ENCODE measurements around the gene DNAH11. TPM values are rescaled to one million over a fixed set of nuclear protein-coding genes. Genes with fewer than 3 reads are reported as not detected.

Gene DNAH11
- total RNA-seq, 2 experiments from 2014 or later, result 4.2 to 4.3 TPM

- no peak for ATAC-seq
- H3K27ac Mint-ChIP-seq, result no peak overlapping the region
- H3K27me3 Mint-ChIP-seq, result peaks cover 3% of the 10 kb centered on the region
- H3K4me3 Mint-ChIP-seq, result no peak overlapping the region
- ChIA-PET POLR2A (no interaction called here), CTCF (no interaction called here)
- intact Hi-C loops (cut with DNase I, micrococcal nuclease), result no loop called here
- H3K36me3 Mint-ChIP-seq (ENCODE audit: low read depth), result no peaks in the 10 kb centered on the region
- H3K9me3 Mint-ChIP-seq (ENCODE audit: low read depth), result no peaks in the 10 kb centered on the region
- no peak for DNase-seq
- H3K4me1 Mint-ChIP-seq, result peaks cover 3% of the 10 kb centered on the region
Measured at GRCh38 chr7:21762469-21762868, 219.6 kb downstream of the DNAH11 start.

GRCh38 chr7:21763818-21764217 lies 221.0 kb downstream of the DNAH11 start:
- Mint-ChIP-seq H3K27ac (no peak overlapping the region), H3K4me3 (no peak overlapping the region), H3K4me1 (peaks cover 9% of the 10 kb centered on the region), H3K9me3 (ENCODE audit: low read depth) (no peaks in the 10 kb centered on the region), H3K27me3 (no peaks in the 10 kb centered on the region), H3K36me3 (ENCODE audit: low read depth) (no peaks in the 10 kb centered on the region)
- DNase-seq (no peak), ATAC-seq (peak; percentile 49)
- intact Hi-C loops (cut with DNase I, micrococcal nuclease), result no loop called here
- POLR2A ChIA-PET, result no interaction called here
- CTCF ChIA-PET, result interaction anchor here (1.2 kb wide), 1 partner anchor 237 kb away, joined by 3 read pairs; no protein-coding TSS in a partner anchor

- POLR2A ChIA-PET, result interaction anchor here (0.6 kb wide), 1 partner anchor 163 kb away, joined by 6 read pairs; no protein-coding TSS in a partner anchor
- no peak overlapping the region for H3K4me3 Mint-ChIP-seq
- no peaks in the 10 kb centered on the region for H3K9me3 Mint-ChIP-seq (ENCODE audit: low read depth)
- ATAC-seq (no peak), DNase-seq (no peak)
- H3K4me1 Mint-ChIP-seq, result peaks cover 9% of the 10 kb centered on the region
- H3K27me3 Mint-ChIP-seq, result no peaks in the 10 kb centered on the region
- H3K36me3 Mint-ChIP-seq (ENCODE audit: low read depth), result no peaks in the 10 kb centered on the region
- intact Hi-C loops (cut with DNase I, micrococcal nuclease), result loop anchor here (2.0 to 5.0 kb wide), 3 partner anchors 189 to 989 kb away; no protein-coding TSS in a partner anchor
- H3K27ac Mint-ChIP-seq, result no peak overlapping the region
- CTCF ChIA-PET, result interaction anchor here (1.3 kb wide), 1 partner anchor 94 kb away, joined by 3 read pairs; no protein-coding TSS in a partner anchor
Measured at GRCh38 chr7:21766218-21766617, 223.4 kb downstream of the DNAH11 start.

GRCh38 chr7:21767300-21767900 lies 224.6 kb downstream of the DNAH11 start:
- CTCF ChIA-PET, result interaction anchor here (0.6 to 1.4 kb wide), 10 partner anchors 13 to 991 kb away, joined by 3 to 5 read pairs (median 3); partner anchors contain the start of gene CDCA7L
- Mint-ChIP-seq H3K27me3 (no peaks in the 10 kb centered on the region), H3K4me1 (peaks cover 14% of the 10 kb centered on the region), H3K9me3 (ENCODE audit: low read depth) (no peaks in the 10 kb centered on the region), H3K36me3 (ENCODE audit: low read depth) (no peaks in the 10 kb centered on the region), H3K27ac (no peak overlapping the region), H3K4me3 (no peak overlapping the region)
- POLR2A ChIA-PET, result no interaction called here
- ATAC-seq, result peak; percentile 84
- peak; percentile 49 for DNase-seq
- intact Hi-C loops (cut with DNase I, micrococcal nuclease), result loop anchor here (1.0 to 5.0 kb wide), 6 partner anchors 190 to 990 kb away; no protein-coding TSS in a partner anchor

- Mint-ChIP-seq H3K9me3 (ENCODE audit: low read depth) (no peaks in the 10 kb centered on the region), H3K27ac (no peak overlapping the region), H3K4me3 (no peak overlapping the region), H3K27me3 (no peaks in the 10 kb centered on the region), H3K4me1 (peaks cover 14% of the 10 kb centered on the region), H3K36me3 (ENCODE audit: low read depth) (no peaks in the 10 kb centered on the region)
- DNase-seq (no peak), ATAC-seq (peak; percentile 50)
- POLR2A ChIA-PET, result no interaction called here
- CTCF ChIA-PET, result interaction anchor here (0.7 to 1.4 kb wide), 5 partner anchors 10 to 423 kb away, joined by 3 to 5 read pairs (median 3); partner anchors contain the start of gene CDCA7L
- intact Hi-C loops (cut with DNase I, micrococcal nuclease), result loop anchor here in 1 of 2 experiments (5.0 kb wide), 2 partner anchors 191 to 991 kb away; no protein-coding TSS in a partner anchor
Measured at GRCh38 chr7:21768279-21768678, 225.4 kb downstream of the DNAH11 start.

- peaks cover 3% of the 10 kb centered on the region for H3K27me3 Mint-ChIP-seq
- intact Hi-C loops (cut with DNase I, micrococcal nuclease), result no loop called here
- H3K4me1 Mint-ChIP-seq, result peaks cover 11% of the 10 kb centered on the region
- H3K4me3 Mint-ChIP-seq, result no peak overlapping the region
- POLR2A ChIA-PET, result no interaction called here
- CTCF ChIA-PET, result no interaction called here
- DNase-seq, result no peak
- no peak overlapping the region for H3K27ac Mint-ChIP-seq
- no peak for ATAC-seq
- no peaks in the 10 kb centered on the region for H3K9me3 Mint-ChIP-seq (ENCODE audit: low read depth)
- no peaks in the 10 kb centered on the region for H3K36me3 Mint-ChIP-seq (ENCODE audit: low read depth)
Measured at GRCh38 chr7:21771266-21771665, 228.4 kb downstream of the DNAH11 start.

GRCh38 chr7:21771906-21772610 lies 229.2 kb downstream of the DNAH11 start:
- no peak overlapping the region for H3K4me3 Mint-ChIP-seq
- intact Hi-C loops (cut with DNase I, micrococcal nuclease), result no loop called here
- POLR2A ChIA-PET, result no interaction called here
- CTCF ChIA-PET, result no interaction called here
- H3K4me1 Mint-ChIP-seq, result peaks cover 11% of the 10 kb centered on the region
- no peaks in the 10 kb centered on the region for H3K9me3 Mint-ChIP-seq (ENCODE audit: low read depth)
- no peaks in the 10 kb centered on the region for H3K36me3 Mint-ChIP-seq (ENCODE audit: low read depth)
- ATAC-seq, result peak; percentile 36
- no peak overlapping the region for H3K27ac Mint-ChIP-seq
- peaks cover 3% of the 10 kb centered on the region for H3K27me3 Mint-ChIP-seq
- no peak for DNase-seq

GRCh38 chr7:21773326-21773725 lies 230.5 kb downstream of the DNAH11 start:
- CTCF ChIA-PET, result no interaction called here
- Mint-ChIP-seq H3K4me3 (no peak overlapping the region), H3K9me3 (ENCODE audit: low read depth) (no peaks in the 10 kb centered on the region), H3K36me3 (ENCODE audit: low read depth) (no peaks in the 10 kb centered on the region), H3K27ac (no peak overlapping the region), H3K4me1 (peaks cover 7% of the 10 kb centered on the region), H3K27me3 (peaks cover 3% of the 10 kb centered on the region)
- DNase-seq (no peak), ATAC-seq (no peak)
- intact Hi-C loops (cut with DNase I, micrococcal nuclease), result no loop called here
- POLR2A ChIA-PET, result interaction anchor here (0.6 kb wide), 1 partner anchor 39 kb away, joined by 5 read pairs; no protein-coding TSS in a partner anchor

GRCh38 chr7:21777921-21778320 lies 235.1 kb downstream of the DNAH11 start:
- Mint-ChIP-seq H3K27me3 (peaks cover 3% of the 10 kb centered on the region), H3K27ac (no peak overlapping the region), H3K4me1 (no peaks in the 10 kb centered on the region), H3K36me3 (ENCODE audit: low read depth) (no peaks in the 10 kb centered on the region), H3K4me3 (no peak overlapping the region), H3K9me3 (ENCODE audit: low read depth) (no peaks in the 10 kb centered on the region)
- POLR2A ChIA-PET, result no interaction called here
- intact Hi-C loops (cut with DNase I, micrococcal nuclease), result no loop called here
- CTCF ChIA-PET, result interaction anchor here (0.7 to 1.5 kb wide), 3 partner anchors 9 to 223 kb away, joined by 3 to 4 read pairs (median 4); no protein-coding TSS in a partner anchor
- DNase-seq (no peak), ATAC-seq (no peak)

GRCh38 chr7:21778953-21779352 lies 236.1 kb downstream of the DNAH11 start:
- no peak overlapping the region for H3K4me3 Mint-ChIP-seq
- CTCF ChIA-PET, result interaction anchor here (1.0 to 1.5 kb wide), 3 partner anchors 10 to 91 kb away, joined by 4 to 5 read pairs (median 4); no protein-coding TSS in a partner anchor
- POLR2A ChIA-PET, result no interaction called here
- intact Hi-C loops (cut with DNase I, micrococcal nuclease), result no loop called here
- DNase-seq, result no peak
- H3K27me3 Mint-ChIP-seq, result peaks cover 2% of the 10 kb centered on the region
- ATAC-seq, result no peak
- no peaks in the 10 kb centered on the region for H3K36me3 Mint-ChIP-seq (ENCODE audit: low read depth)
- no peaks in the 10 kb centered on the region for H3K4me1 Mint-ChIP-seq
- no peak overlapping the region for H3K27ac Mint-ChIP-seq
- no peaks in the 10 kb centered on the region for H3K9me3 Mint-ChIP-seq (ENCODE audit: low read depth)

- H3K4me3 Mint-ChIP-seq, result no peak overlapping the region
- H3K9me3 Mint-ChIP-seq (ENCODE audit: low read depth), result no peaks in the 10 kb centered on the region
- ChIA-PET POLR2A (no interaction called here), CTCF (no interaction called here)
- H3K36me3 Mint-ChIP-seq (ENCODE audit: low read depth), result no peaks in the 10 kb centered on the region
- H3K4me1 Mint-ChIP-seq, result no peaks in the 10 kb centered on the region
- ATAC-seq, result no peak
- intact Hi-C loops (cut with DNase I, micrococcal nuclease), result no loop called here
- H3K27me3 Mint-ChIP-seq, result no peaks in the 10 kb centered on the region
- no peak for DNase-seq
- H3K27ac Mint-ChIP-seq, result no peak overlapping the region
Measured at GRCh38 chr7:21782996-21783395, 240.2 kb downstream of the DNAH11 start.

GRCh38 chr7:21784989-21785388 lies 242.2 kb downstream of the DNAH11 start:
- POLR2A ChIA-PET, result no interaction called here
- no peaks in the 10 kb centered on the region for H3K4me1 Mint-ChIP-seq

More at GRCh38 chr7:21784989-21785388, 242.2 kb downstream of the DNAH11 start:
- Mint-ChIP-seq H3K36me3 (ENCODE audit: low read depth) (no peaks in the 10 kb centered on the region), H3K27ac (no peak overlapping the region), H3K27me3 (no peaks in the 10 kb centered on the region), H3K4me3 (no peak overlapping the region), H3K9me3 (ENCODE audit: low read depth) (no peaks in the 10 kb centered on the region)
- CTCF ChIA-PET, result no interaction called here
- intact Hi-C loops (cut with DNase I, micrococcal nuclease), result no loop called here
- ATAC-seq (no peak), DNase-seq (no peak)

All from activated CD4-positive, alpha-beta T cell treated with anti-CD3 and anti-CD28 coated beads for 36 hours (primary cell).